ENCODE data around the gene PAAF1.
"Not testable (repeated sequence)": the region's sequence is repeated elsewhere in the genome, so short reads cannot be mapped to it uniquely, and the experiment has no call there.

Gene PAAF1, protein sequence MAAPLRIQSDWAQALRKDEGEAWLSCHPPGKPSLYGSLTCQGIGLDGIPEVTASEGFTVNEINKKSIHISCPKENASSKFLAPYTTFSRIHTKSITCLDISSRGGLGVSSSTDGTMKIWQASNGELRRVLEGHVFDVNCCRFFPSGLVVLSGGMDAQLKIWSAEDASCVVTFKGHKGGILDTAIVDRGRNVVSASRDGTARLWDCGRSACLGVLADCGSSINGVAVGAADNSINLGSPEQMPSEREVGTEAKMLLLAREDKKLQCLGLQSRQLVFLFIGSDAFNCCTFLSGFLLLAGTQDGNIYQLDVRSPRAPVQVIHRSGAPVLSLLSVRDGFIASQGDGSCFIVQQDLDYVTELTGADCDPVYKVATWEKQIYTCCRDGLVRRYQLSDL

DNA sequence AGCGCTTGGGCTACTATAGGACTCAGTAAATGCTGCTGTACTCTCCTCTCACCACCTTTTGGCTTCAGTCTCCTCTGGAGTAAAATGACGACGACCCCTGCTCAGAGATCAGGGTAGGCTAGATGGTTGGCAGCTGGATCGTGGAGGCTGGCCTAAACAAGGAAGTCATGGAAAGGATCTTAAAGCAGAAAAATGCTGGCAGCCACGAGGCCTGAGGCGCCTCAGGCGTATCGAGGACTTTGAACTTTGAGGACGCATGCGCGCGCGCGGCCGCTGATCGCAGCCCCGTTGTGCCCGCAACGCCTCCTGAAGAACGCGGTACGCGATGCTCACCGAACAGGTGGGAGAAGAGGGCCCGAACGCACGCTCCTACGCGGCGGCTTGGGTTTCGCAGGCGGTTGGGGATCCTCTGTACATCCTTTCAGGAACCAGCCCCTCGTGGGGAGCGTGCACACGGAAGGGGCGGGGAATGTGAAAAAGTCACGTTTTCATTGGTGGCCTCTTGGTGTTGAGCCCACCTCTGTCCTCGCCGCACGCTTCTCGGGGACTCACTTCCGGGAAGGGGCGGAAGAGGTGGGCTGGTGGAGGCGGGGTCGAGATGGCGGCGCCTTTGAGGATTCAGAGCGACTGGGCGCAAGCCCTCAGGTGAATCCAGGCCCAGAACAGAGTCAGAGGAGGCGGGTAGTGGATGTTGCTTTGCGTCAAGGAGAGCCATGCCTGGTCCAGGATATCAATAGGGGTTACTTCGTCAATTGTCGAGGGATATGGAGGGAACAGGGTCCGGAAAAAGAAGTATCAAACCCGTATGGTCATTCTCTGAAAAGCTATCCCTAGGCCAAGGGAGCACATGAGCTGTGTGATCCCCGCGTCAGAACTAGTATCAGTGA is at the start of gene PAAF1, which contains the start of gene COA4:
Gene PAAF1 (plus strand): TSS at position 576 of the 887 bp plus-strand sequence. CDS start 23 bp downstream, at position 599.
Gene COA4 (minus strand): TSS at position 423 of the 887 bp plus-strand sequence. CDS start 3,468 bp downstream, outside the sequence.
- DNase-seq: peak; percentile 89

DNA sequence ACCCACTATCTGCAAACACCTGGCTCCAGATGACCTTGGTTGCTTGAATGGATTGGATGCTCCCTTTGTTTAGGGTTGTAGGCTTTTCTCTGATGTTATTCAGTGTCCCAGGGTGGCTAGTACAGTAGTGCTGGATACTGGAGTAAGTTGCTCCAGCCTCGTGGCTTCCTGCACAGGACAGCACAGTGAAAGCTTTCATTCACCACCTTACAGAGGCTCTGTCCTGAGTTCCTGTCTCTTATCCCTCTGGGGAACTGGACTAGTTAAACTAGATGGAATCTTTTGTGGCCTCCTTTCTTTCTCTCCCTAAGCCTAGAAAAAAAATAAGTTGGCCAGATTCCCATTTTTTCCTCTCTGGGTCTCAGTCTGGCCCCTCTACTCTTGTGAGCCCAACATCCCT is 46.5 kb upstream of the PAAF1 start:
- no peak for DNase-seq

DNA sequence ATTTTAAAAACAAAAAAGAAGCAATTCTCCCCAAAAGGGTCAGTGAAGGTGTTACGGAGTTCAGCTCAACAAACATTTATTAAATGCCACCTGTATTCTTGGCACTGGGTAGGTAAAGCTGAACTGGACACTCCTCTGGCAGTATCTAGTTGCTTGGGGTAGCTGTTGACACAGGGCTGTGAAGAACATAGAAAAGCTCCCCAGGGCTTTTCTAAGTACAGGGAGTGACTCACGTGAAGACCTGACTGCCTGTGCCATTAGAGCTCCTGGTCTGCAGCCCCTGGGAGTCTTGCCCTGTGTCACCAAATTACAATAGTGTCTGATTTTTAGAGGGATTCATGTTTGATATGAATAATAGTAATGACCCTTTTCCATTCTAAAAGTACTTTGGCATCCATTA is 43.7 kb upstream of the PAAF1 start:
- DNase-seq: no peak

DNA sequence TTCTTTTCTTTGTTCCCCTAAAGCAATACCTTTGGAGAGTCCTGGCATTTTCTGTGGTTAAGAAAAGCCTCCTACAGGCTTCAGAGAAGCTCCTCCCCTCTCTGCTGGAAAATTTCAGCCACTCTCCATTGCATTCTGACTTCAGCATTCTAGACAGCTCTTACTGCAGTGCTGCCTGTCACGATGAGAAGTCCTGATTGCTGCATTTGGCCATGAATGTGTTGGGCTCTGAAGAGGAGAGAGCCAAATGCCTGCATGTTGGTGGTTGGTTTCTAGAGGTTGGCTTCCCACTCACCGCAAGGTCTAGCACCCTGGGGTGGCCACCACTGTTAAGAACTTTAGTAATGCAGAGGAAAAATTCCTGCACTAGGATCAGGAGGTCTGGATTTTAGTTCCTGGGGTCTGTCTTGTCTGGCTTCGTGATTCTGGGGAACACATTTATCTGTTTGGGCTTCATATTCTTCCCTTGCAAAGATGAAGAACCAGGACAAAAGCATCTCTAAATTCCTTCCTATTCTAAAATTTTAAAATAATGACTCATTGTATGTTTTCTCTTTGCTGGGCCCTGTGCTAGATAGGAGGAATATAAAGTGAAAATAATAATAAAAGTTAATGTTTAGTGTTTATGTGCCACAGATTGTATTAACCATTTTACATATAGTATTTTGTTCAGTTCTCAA is 38.2 kb upstream of the PAAF1 start:
- DNase-seq: no peak

DNA sequence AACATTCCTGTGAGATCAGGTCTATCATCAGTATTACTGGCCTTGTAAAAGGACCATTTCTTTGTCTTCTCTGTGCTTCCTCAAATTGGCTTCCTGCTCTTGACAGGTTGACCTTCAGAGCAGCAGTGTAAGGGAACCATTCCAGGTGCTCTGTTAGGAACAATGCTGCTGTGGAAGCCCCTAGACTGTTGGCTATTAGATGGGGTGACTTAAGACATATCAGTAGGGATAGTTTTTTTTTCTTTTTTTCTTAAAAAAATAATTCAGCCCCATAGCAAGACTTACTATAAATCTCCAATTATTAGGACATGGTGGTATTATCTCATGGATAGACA is 37.7 kb upstream of the PAAF1 start:
- DNase-seq: no peak

DNA sequence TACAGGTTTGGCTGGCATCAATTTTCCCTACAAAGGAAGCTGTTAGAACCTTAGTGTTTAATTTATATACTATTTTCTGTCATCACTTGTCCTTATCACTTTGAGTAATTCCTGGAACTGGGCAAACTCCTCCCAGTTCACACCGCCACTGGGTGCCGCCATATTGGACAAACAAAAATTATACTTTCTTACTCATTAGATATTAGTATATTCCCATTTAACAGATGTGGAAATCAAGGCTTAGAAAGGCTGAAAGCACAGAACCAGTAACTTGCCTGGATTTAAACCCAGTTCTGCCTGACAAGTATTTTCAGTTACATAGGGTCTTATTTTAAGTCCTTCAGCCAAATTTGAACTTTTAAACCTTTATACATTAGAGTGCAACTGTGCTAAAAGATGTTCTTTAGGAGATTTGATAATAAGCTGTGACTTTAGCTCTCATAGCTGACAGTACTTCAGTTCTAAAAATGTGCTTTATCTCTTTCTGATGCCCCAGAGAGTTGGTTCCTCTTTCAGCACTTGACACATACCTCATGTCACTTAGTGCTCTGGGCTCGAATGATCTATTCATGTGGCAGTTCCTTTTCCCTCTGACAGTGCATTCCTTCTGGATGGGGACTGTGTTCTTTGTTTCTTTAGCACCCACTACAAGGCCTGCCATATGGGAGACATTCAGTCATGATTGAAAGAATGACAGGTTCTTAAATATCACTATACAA is 25.6 kb upstream of the PAAF1 start:
- DNase-seq: no peak

DNA sequence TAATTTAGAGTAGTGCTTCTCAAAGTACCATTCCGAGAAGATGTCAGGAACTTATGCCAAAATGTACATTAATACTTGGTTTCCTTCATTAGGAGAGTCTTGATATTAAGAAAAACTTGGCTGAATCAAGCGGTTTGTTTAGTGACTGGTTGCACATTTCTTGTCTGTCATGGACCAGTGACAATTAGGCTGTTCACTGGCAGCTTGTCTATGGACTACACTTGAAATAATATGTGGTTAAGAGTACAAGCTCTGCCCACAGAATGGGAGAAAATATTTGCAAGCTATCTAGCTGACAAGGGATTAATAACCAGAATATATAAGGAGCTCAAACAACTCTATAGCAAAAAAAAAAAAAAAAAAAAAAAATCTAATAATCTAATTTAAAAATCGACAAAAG is 24.8 kb upstream of the PAAF1 start:
- no peak for DNase-seq

DNA sequence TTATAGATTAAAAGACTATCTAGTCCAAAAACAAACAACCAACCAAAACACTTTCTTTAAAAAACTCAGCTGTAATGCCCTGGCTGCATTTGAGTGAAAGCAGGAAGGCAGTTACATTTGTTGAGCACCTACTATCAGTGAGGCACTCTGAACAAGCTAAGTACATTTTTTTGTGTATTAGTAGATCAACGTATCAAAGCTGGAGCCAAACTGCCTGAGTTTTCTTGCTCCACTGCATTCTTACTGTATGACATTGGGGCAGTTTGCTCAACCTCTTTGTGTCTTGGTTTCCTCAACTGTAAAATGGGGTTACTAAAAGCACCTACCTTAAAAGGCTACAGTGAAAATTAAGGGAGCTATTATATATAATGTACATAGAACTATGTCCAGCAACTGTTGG is 22.1 kb upstream of the PAAF1 start:
- DNase-seq: no peak

DNA sequence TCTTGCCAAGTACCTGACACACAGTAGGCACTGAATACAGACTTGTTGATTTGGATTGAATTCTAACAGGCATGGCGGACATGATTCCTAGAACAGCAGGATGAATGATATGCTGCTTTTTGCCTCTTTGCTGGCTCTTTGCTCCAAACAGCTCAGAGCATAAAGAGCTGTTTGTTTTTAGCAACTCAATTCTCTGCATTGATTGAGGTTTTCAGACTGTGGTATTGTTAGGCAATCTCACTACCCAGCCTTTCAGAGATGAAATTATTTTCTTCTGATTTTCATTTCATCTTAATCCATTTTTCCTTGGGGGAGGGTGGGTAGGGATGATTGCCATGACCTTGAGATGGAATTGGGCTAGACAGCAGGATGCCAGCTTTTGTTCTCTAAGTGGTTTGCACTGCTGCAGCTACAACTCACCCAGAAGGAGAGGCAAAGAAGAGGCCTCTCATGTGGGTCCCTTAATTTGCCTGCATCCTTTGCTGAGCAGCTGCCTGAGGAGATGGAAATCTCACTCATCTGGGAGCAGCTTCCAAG is 20.7 kb upstream of the PAAF1 start:
- DNase-seq: no peak

DNA sequence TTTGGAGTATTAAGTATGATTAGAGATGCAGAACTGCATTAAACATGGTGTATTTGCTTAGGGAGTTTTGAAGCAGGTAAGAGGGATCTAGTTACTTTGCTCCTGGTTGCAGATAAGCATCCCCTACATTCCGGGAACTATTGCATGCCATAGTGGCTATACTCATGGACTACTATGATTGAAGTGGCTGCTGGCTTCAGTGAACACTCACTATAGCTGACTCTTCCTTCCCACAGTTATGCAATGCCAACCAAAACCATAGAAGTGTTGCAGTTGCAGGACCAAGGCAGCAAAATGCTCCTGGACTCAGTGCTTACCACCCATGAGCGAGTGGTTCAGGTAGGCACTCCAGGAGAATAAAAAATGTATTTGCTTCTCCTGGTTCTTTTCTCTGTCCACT is 17.1 kb upstream of the PAAF1 start:
- no peak for DNase-seq

DNA sequence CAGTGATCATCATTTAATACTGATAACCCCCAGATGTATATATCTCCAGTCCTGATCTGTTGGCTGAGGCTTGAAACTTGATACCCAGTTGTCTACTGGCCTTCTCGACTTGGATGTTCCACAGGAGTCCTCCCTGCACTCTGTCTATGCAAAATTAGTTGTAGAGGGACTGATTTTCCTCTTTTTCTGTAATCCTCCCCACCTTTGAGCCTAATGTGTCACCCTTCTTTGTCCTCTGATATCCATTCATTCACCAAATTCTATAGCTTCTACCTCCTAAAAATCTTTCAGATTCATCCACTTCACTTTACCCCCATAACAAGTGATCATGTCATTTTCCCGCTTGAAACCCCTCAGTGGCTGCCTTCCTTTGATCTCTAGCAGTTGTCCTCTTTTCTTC is 16.6 kb upstream of the PAAF1 start:
- no peak for DNase-seq

DNA sequence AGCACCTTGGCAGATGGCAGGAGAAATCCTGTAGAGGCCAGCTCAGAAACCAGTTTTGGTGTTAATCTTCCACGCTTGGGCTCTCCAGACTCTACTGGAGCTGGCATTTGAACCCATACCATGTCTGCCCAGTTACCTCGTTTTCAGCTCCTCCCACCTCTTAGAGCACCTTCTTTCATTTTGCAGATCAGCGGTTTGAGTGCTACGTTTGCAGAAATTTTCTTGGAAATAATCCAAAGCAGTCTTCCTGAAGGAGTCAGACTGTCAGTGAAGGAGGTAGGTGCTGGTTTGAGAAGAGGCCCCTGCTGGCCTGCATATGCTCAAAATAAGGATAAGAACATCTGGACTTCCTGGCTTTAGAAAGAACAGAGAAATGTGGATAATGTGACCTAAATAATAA is 13.8 kb upstream of the PAAF1 start:
- DNase-seq: no peak

DNA sequence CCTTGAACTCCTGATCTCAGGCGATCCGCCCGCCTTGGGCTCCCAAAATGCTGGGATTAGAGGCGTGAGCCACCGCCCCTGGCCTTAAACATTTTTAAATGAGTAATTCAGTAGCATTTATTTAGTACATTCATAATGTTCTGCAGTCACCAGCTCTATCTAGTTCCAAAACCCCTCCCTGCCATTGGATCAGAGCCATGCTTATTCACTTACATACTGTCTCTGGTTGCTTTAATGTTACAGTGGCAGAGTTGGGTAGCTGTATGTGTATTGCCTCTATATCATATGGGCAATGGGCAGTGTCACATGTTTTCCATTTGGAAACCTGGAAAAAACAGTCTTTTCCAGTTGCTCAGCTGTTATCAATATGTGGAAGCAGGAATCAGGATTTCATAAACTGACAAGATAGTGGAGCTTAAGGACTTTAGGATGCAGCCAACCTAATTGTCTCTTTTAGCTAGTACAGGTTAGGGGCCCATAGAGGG is 10.7 kb upstream of the PAAF1 start:
- DNase-seq: no peak

DNA sequence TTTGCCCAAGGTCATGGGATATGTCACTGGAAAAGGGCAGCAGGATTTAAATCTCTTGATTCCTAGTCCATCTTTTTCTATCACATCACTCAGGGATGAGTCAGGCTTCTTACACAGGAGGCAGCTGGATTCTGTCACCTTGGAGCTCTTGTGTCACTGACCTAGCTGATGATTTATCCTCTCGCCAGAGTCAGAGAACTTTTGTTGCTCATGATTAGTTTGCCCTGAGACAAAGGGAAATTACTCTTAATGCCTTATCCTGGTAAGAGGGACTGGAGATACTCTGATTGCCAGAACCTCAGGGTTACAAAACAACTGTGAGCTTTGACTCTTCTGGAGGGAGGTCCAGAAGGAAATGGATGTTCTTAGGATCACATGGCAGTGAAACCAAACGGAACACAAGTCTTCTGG is 10.2 kb upstream of the PAAF1 start:
- DNase-seq: no peak

DNA sequence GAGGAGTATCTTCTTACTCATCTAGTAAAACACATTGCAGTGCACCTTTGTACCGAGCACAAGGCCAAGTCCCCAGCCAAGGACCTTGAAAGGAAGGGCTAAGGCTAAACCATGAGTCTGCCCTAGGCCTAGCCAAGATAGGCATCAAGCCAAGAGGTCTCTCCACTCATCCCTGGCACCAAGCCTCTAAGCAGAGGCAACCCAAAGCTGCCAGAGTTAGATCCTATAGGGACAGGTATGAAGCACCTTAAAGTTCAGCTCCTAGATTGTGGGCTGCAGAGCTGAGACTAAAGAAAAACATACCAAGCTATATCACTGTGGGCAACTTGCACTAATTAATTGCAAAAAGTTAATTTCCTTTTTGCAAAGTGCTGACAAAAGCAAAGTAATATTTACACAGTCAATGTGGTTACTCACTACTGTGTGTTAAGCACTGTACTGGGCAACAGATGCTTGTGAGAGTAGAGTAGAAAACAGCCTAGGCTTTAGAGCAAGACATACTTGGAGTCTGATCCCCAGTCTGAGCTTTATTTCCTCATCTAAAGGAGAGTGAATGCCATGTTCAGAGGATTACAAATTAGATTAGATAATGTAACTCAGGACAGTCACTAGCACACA is 7.4 kb upstream of the PAAF1 start:
- DNase-seq: no peak

DNA sequence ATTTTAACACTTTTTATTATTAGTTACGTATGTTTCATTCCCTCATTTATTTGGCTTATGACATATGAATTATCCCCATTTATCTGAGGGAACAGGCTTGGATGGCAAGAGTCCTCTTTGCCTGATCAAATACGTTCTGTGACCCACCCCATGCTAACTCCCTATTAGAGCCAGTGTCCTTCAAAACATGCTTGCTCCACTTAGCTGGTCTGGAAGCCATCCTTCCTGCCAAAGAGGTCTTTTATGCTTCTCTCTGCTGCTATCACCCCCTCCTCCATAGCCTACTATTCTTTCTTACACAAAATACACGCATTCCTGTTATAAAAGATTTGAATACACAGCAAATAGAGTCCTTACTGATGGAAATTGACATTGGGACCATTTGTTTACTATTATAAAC is 6.5 kb upstream of the PAAF1 start:
- DNase-seq: no peak

DNA sequence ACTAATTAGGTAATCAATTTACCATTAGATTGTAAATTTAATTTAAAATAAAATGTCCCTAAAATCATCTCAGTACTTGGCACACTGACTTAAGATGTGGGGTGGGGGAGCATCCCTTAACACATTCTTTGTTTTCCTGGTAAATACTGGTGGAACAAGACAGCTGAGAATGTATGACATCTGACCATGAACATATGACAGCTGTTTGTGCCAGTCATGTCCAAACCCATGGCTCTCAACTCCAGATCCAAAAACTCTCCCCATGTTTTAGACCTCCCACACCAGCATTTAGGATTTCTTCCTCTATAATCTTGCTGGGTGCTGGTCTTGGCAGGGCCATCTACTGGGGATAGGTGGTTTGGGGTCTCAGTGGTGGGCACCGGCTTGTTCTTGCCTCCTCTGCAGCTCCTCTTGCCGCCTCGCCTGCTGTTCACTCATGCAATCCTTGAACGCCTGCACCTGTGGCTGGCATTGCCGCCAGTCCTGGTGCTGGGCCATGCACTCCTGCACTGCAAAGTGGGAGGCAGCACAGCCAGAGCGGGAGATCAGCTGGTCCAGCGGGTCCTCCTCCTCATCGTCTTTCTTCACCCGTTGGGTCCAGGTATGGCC is 3.9 kb upstream of the PAAF1 start:
- DNase-seq: no peak

DNA sequence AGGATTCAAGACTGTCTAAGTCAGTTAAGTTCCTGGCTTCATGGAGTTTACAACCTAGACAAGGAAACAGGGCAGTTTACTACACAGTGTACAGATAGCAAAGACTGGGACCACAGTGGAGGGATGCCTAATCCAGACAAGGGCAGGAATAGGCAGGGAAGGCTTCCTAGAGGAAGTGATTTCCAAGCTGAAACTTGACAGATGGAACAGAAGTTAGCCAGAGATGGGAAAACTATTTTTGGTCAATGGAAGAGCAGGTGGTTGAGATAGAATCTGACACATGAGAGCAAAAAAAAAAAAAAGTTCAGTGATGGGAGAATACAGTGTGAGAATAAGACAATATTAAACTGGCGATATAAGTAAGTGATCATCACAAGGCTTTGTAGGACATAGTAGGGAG is 1.4 kb upstream of the PAAF1 start:
- no peak for DNase-seq

DNA sequence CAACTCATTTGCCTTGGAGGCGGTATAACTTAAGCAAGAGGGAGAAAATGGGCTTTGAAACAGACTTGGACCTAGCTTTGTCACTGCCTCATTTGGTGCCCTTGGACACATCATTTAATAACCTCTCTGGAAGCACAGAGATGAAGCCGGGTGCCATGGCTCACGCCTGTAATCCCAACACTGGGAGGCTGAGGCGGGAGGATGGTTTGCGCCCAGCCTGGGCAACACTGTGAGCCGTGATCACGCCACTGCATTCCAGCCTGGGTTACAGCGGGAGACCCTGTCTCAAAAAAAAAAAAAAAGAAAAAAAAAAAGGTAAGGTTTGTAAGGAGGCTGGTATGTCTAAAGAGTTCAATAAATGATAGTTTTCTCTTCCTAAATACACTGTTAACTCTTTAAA is 959 bp upstream of the PAAF1 start:
- no peak for DNase-seq

DNA sequence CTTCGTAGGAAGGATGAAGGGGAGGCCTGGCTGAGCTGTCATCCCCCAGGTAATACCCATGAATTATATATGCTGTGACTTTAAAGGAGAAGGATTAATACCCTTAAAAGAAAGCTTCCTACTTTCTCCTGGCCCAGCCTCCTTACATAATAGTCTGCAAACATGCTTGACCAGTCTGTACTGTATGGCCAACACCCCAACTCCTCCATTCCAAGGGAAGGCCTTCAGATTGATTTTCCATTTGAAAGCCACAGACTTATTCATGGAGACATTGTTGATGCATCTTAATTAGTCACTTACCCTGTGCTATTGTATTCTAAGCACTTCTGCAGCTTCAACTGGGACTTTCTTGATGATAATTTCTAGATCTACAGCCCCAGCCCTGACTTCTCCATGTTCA is 2.0 kb downstream of the PAAF1 start:
- no peak for DNase-seq

DNA sequence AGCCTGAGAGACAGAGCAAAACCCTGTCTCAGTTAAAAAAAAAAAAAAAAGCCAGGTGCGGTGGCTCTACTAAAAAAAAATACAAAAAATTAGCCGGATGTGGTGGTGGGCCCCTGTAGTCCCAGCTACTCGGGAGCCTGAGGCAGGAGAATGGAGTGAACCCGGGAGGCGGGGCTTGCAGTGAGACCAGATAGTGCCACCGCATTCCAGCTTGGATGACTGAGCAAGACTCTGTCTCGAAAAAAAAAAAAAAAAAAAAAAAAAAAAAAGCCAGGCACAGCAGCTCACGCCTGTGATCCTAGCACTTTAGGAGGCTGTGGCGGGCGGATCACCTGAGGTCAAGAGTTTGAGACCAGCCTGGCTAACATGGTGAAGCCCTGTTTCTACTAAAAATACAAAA is 3.6 kb downstream of the PAAF1 start:
- DNase-seq: not testable (repeated sequence)

DNA sequence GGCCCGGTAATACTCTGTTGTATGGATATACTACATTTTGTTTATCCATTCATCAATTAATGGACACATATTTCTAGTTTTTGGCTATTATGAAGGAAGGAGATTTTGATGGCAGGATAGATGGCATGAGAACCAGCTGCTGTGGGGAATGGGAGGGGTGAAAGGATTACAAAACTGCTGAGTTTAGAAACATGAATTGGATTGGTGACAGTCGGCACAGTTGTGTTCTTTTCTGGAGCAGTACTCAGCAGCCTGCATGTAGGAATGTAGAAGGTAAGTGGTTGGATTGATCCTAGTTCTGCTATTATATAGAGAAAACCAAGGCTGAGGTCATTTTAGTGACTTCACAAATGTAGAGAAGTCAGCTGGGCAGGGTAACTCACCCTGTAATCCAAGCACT is 7.1 kb downstream of the PAAF1 start:
- DNase-seq: no peak

Measured in activated CD4-positive, CD25-positive, alpha-beta regulatory T cell treated with anti-CD3 and anti-CD28 coated beads, Interleukin-2, amount 50 U/mL, for 72 hours (primary cell).